Epithelial cell of esophagus (primary cell): ENCODE data around the gene LRRTM3.

Experiments
- DNase-seq: peaks from one replicate; pipeline ENCODE4 v3.0.0; 2010; ENCODE audit warnings: low read depth
- H3K4me3 ChIP-seq: 2 replicates; pipeline ENCODE4 v1.5.1; 2011; ENCODE audit warnings: mild to moderate bottlenecking, low read length, control low read depth
- CTCF ChIP-seq: IDR thresholded peaks from 2 replicates; pipeline ENCODE4 v1.5.1; 2011; ENCODE audit warnings: low read depth, mild to moderate bottlenecking, low read length, control low read depth, inconsistent platforms; ENCODE audit not compliant: insufficient read depth; ENCODE audit errors: missing control alignments

LRRTM3 gene

GRCh38 chr10:67098461-67098860 lies 172.6 kb downstream of the LRRTM3 start:
- no peak overlapping the region for H3K4me3 ChIP-seq
- no peak for DNase-seq
- TF ChIP-seq CTCF = no peak

- no peak for TF ChIP-seq CTCF
- no peak overlapping the region for H3K4me3 ChIP-seq
- no peak for DNase-seq
Observed at GRCh38 chr10:67100951-67101350, 175.1 kb downstream of the LRRTM3 start.

GRCh38 chr10:67107670-67108069 lies 181.8 kb downstream of the LRRTM3 start:
- TF ChIP-seq CTCF = no peak
- H3K4me3 ChIP-seq = no peak overlapping the region
- no peak for DNase-seq

- DNase-seq = no peak
- TF ChIP-seq CTCF = no peak
- H3K4me3 ChIP-seq = no peak overlapping the region
Observed at GRCh38 chr10:67110286-67110685, 184.4 kb downstream of the LRRTM3 start.

GRCh38 chr10:67112765-67113164 lies 186.9 kb downstream of the LRRTM3 start:
- H3K4me3 ChIP-seq = no peak overlapping the region
- DNase-seq = no peak
- no peak for TF ChIP-seq CTCF

GRCh38 chr10:67114945-67115344 lies 189.1 kb downstream of the LRRTM3 start:
- DNase-seq = no peak
- TF ChIP-seq CTCF = no peak
- H3K4me3 ChIP-seq = no peak overlapping the region

- no peak for TF ChIP-seq CTCF
- peak; percentile 7 for DNase-seq
- H3K4me3 ChIP-seq = no peak overlapping the region
Observed at GRCh38 chr10:67115972-67116371, 190.1 kb downstream of the LRRTM3 start.
